ENCODE measurements around the gene OLFML3. TPM values are rescaled to one million over a fixed set of nuclear protein-coding genes. Genes with fewer than 3 reads are reported as not detected.

OLFML3 gene
- total RNA-seq, 1 donor from 2014 or later: 37.0 TPM

GRCh38 chr1:113976609-113977278, 2.5 kb upstream of the OLFML3 start:
- peaks cover 63% of the 10 kb centered on the region for H3K4me1 Mint-ChIP-seq (ENCODE audit: unreplicated experiment)

GRCh38 chr1:113977906-113978305, 1.4 kb upstream of the OLFML3 start:
- H3K27me3 Mint-ChIP-seq (ENCODE audit: unreplicated experiment): no peaks in the 10 kb centered on the region

More at GRCh38 chr1:113976609-113977278, 2.5 kb upstream of the OLFML3 start:
- TF ChIP-seq CTCF (IDR thresholded peaks at IDR 0.05): peak; percentile 65
- Mint-ChIP-seq H3K4me3 (ENCODE audit: unreplicated experiment) (no peak overlapping the region), H3K27me3 (ENCODE audit: unreplicated experiment) (no peaks in the 10 kb centered on the region), H3K27ac (ENCODE audit: unreplicated experiment) (peak overlapping the region; percentile 70), H3K36me3 (ENCODE audit: unreplicated experiment) (peaks cover 19% of the 10 kb centered on the region), H3K9me3 (ENCODE audit: unreplicated experiment) (no peaks in the 10 kb centered on the region)
- DNase-seq (ENCODE audit: extremely low spot score, unreplicated experiment): no peak

DNA sequence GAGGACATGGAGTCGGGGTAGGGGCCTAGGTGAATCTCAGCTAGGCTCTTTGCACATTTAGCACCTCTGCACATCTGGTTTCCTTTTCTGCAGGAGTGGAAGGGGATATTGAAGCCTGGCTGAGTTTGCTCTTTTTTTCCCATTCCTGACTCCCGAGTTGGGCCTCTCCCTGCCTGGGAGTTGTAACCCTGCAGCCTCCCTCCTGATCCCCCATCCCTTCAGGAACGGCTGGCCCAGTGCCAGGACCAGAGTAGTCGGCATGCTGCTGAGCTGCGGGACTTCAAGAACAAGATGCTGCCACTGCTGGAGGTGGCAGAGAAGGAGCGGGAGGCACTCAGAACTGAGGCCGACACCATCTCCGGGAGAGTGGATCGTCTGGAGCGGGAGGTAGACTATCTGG, 836 bp downstream of the OLFML3 start:
- Mint-ChIP-seq H3K27me3 (ENCODE audit: unreplicated experiment) (no peaks in the 10 kb centered on the region), H3K36me3 (ENCODE audit: unreplicated experiment) (peaks cover 2% of the 10 kb centered on the region), H3K9me3 (ENCODE audit: unreplicated experiment) (no peaks in the 10 kb centered on the region), H3K4me3 (ENCODE audit: unreplicated experiment) (peak overlapping the region; percentile 65), H3K27ac (ENCODE audit: unreplicated experiment) (peak overlapping the region; percentile 94), H3K4me1 (ENCODE audit: unreplicated experiment) (peaks cover 93% of the 10 kb centered on the region)
- no peak for TF ChIP-seq CTCF (IDR thresholded peaks at IDR 0.05)
- no peak for DNase-seq (ENCODE audit: extremely low spot score, unreplicated experiment)

More at GRCh38 chr1:113977906-113978305, 1.4 kb upstream of the OLFML3 start:
- DNase-seq (ENCODE audit: extremely low spot score, unreplicated experiment): no peak
- TF ChIP-seq CTCF (IDR thresholded peaks at IDR 0.05): no peak
- H3K4me1 Mint-ChIP-seq (ENCODE audit: unreplicated experiment): peaks cover 75% of the 10 kb centered on the region
- peaks cover 15% of the 10 kb centered on the region for H3K36me3 Mint-ChIP-seq (ENCODE audit: unreplicated experiment)
- H3K4me3 Mint-ChIP-seq (ENCODE audit: unreplicated experiment): no peak overlapping the region
- peak overlapping the region; percentile 94 for H3K27ac Mint-ChIP-seq (ENCODE audit: unreplicated experiment)
- no peaks in the 10 kb centered on the region for H3K9me3 Mint-ChIP-seq (ENCODE audit: unreplicated experiment)

DNA sequence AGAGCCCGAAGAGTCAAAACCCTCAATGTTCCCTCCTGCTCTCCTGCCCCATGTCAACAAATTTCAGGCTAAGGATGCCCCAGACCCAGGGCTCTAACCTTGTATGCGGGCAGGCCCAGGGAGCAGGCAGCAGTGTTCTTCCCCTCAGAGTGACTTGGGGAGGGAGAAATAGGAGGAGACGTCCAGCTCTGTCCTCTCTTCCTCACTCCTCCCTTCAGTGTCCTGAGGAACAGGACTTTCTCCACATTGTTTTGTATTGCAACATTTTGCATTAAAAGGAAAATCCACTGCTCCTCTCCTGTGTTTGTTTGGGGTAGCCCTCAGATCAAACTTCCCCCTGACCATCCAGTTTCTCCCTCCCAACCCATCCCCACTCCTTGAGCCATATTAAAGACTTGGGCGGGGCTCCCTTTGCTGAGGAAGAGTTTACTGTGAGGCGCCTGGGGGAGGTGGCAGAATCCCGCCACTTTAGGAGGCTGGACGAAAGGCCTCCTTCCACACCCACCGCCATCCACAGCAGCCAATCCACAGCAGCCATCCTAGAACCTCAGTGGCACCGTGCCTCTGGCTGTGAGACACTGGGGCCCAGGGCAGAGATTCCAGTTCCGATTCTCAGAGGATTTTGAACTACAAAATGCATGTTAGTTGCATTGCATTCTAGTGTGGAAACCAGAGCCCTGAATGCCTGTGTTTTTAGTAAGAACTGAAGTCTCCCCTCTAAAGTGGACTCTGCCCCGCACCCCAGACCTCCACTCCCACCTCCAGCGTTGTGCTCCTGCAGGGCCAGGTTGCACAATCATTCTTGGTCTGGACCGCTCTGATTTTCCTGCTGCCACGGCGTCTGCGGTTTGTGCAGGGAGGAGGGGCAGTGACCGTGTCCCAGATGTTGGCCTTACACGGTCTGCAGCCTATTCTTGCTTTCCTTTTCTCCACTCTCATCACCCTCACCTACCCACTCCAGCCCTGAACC, 3.0 kb downstream of the OLFML3 start:
- Mint-ChIP-seq H3K36me3 (ENCODE audit: unreplicated experiment) (peaks cover 2% of the 10 kb centered on the region), H3K4me1 (ENCODE audit: unreplicated experiment) (peaks cover 76% of the 10 kb centered on the region), H3K27me3 (ENCODE audit: unreplicated experiment) (no peaks in the 10 kb centered on the region), H3K9me3 (ENCODE audit: unreplicated experiment) (peaks cover 5% of the 10 kb centered on the region), H3K27ac (ENCODE audit: unreplicated experiment) (peak overlapping the region; percentile 88), H3K4me3 (ENCODE audit: unreplicated experiment) (peak overlapping the region; percentile 52)
- no peak for DNase-seq (ENCODE audit: extremely low spot score, unreplicated experiment)
- no peak for TF ChIP-seq CTCF (IDR thresholded peaks at IDR 0.05)

- Mint-ChIP-seq H3K27me3 (ENCODE audit: unreplicated experiment) (no peaks in the 10 kb centered on the region), H3K9me3 (ENCODE audit: unreplicated experiment) (peaks cover 5% of the 10 kb centered on the region), H3K4me1 (ENCODE audit: unreplicated experiment) (peaks cover 75% of the 10 kb centered on the region), H3K36me3 (ENCODE audit: unreplicated experiment) (peaks cover 2% of the 10 kb centered on the region), H3K4me3 (ENCODE audit: unreplicated experiment) (peak overlapping the region; percentile 52), H3K27ac (ENCODE audit: unreplicated experiment) (peak overlapping the region; percentile 88)
- no peak for TF ChIP-seq CTCF (IDR thresholded peaks at IDR 0.05)
- no peak for DNase-seq (ENCODE audit: extremely low spot score, unreplicated experiment)
Observed at GRCh38 chr1:113982949-113983348, 3.7 kb downstream of the OLFML3 start.
